Muscle of back (tissue), 11 donors: Measurements from ENCODE around the gene AMOTL1. TPM values are rescaled to one million over a fixed set of nuclear protein-coding genes. Genes with fewer than 3 reads are reported as not detected.
A peak's percentile ranks its signal among the peaks of the same experiment; 100 is the strongest.

Experiments used
- DNase-seq, 3 donors: peaks; one replicate each; pipeline versions ENCODE4 v3.0.0 to v3.0.0-alpha.2; 2013
- polyA plus RNA-seq, 10 donors: library from polyadenylated mRNA; unstranded; fragments of 120-200 nt; gene quantifications; one replicate each; pipeline ENCODE4 v1.2.1, GENCODE V29; 2013; ENCODE audit not compliant: insufficient read length in 10 of 10

AMOTL1 gene
- polyA plus RNA-seq, 10 donors = 46.3 to 70.2 (median 57.4) TPM

GRCh38 chr11:94740083-94741021, 27.8 kb upstream of the AMOTL1 start:
- DNase-seq = peak; percentile 47 to 86 (median 70)

GRCh38 chr11:94741022-94741679, 27.0 kb upstream of the AMOTL1 start:
- peak; percentile 35 to 83 (median 49) for DNase-seq

- DNase-seq = no peak
Observed at GRCh38 chr11:94742665-94743064, 25.5 kb upstream of the AMOTL1 start.

GRCh38 chr11:94746721-94747120, 21.4 kb upstream of the AMOTL1 start:
- no peak for DNase-seq

- no peak for DNase-seq
Observed at GRCh38 chr11:94747146-94747545, 21.0 kb upstream of the AMOTL1 start.

GRCh38 chr11:94747601-94748041, 20.5 kb upstream of the AMOTL1 start:
- no peak for DNase-seq

- DNase-seq = no peak
Observed at GRCh38 chr11:94749369-94749768, 18.8 kb upstream of the AMOTL1 start.

- no peak for DNase-seq
Observed at GRCh38 chr11:94750319-94751217, 17.6 kb upstream of the AMOTL1 start.

- DNase-seq = no peak
Observed at GRCh38 chr11:94751218-94751609, 16.9 kb upstream of the AMOTL1 start.

GRCh38 chr11:94751786-94752185, 16.4 kb upstream of the AMOTL1 start:
- no peak for DNase-seq

GRCh38 chr11:94753630-94754029, 14.5 kb upstream of the AMOTL1 start:
- no peak for DNase-seq

- DNase-seq = no peak
Observed at GRCh38 chr11:94754335-94754734, 13.8 kb upstream of the AMOTL1 start.

GRCh38 chr11:94754819-94755218, 13.3 kb upstream of the AMOTL1 start:
- DNase-seq = no peak

GRCh38 chr11:94755494-94755893, 12.7 kb upstream of the AMOTL1 start:
- DNase-seq = no peak

GRCh38 chr11:94757037-94757735, 11.0 kb upstream of the AMOTL1 start:
- DNase-seq = no peak

- DNase-seq = no peak
Observed at GRCh38 chr11:94758666-94759065, 9.5 kb upstream of the AMOTL1 start.

GRCh38 chr11:94759522-94759921, 8.6 kb upstream of the AMOTL1 start:
- no peak for DNase-seq

- no peak for DNase-seq
Observed at GRCh38 chr11:94760296-94760695, 7.9 kb upstream of the AMOTL1 start.

GRCh38 chr11:94762208-94762607, 5.9 kb upstream of the AMOTL1 start:
- no peak for DNase-seq

- no peak for DNase-seq
Observed at GRCh38 chr11:94762995-94763394, 5.2 kb upstream of the AMOTL1 start.

GRCh38 chr11:94766713-94767206, 1.4 kb upstream of the AMOTL1 start:
- DNase-seq = no peak
